Activated naive CD8-positive, alpha-beta T cell treated with anti-CD3 and anti-CD28 coated beads, Interleukin-2, amount 50 U/mL, for 24 hours (primary cell): ENCODE results near the gene TIMM44.
"Not testable (repeated sequence)": the region's sequence is repeated elsewhere in the genome, so short reads cannot be mapped to it uniquely, and the experiment has no call there.

Source experiments
- ATAC-seq: fragments of 150-1000 bp; cut with Tn5 transposase; one replicate; pipeline ENCODE4 v1.10.0; 2021
- DNase-seq: peaks from one replicate; pipeline ENCODE4 v3.0.0; 2021
- H3K27ac Mint-ChIP-seq: one replicate; pipeline ENCODE4 v1.8.0; 2021; ENCODE audit warnings: mild to moderate bottlenecking, mixed read lengths
- H3K27me3 Mint-ChIP-seq: one replicate; pipeline ENCODE4 v1.8.0; 2021; ENCODE audit warnings: mixed read lengths
- H3K36me3 Mint-ChIP-seq: one replicate; pipeline ENCODE4 v1.8.0; 2021; ENCODE audit warnings: low read depth, mixed read lengths
- H3K4me1 Mint-ChIP-seq: one replicate; pipeline ENCODE4 v1.8.0; 2021; ENCODE audit warnings: mixed read lengths
- H3K4me3 Mint-ChIP-seq: one replicate; pipeline ENCODE4 v1.8.0; 2021; ENCODE audit warnings: mild to moderate bottlenecking, moderate library complexity, mixed read lengths
- H3K9me3 Mint-ChIP-seq: one replicate; pipeline ENCODE4 v1.8.0; 2021; ENCODE audit warnings: mixed read lengths

TIMM44 gene

GRCh38 chr19:7900401-7900870 is 43.0 kb downstream of the TIMM44 start:
- Mint-ChIP-seq H3K27ac (no peak overlapping the region), H3K27me3 (peaks cover 5% of the 10 kb centered on the region), H3K4me3 (no peak overlapping the region), H3K4me1 (peaks cover 26% of the 10 kb centered on the region), H3K36me3 (peaks cover 12% of the 10 kb centered on the region), H3K9me3 (no peaks in the 10 kb centered on the region)
- DNase-seq (no peak), ATAC-seq (no peak)

GRCh38 chr19:7899751-7900378 is 43.6 kb downstream of the TIMM44 start:
- H3K9me3 Mint-ChIP-seq = no peaks in the 10 kb centered on the region
- H3K36me3 Mint-ChIP-seq = peaks cover 8% of the 10 kb centered on the region
- no peak overlapping the region for H3K4me3 Mint-ChIP-seq
- ATAC-seq = no peak
- H3K4me1 Mint-ChIP-seq = peaks cover 22% of the 10 kb centered on the region
- H3K27ac Mint-ChIP-seq = no peak overlapping the region
- no peak for DNase-seq
- H3K27me3 Mint-ChIP-seq = peaks cover 5% of the 10 kb centered on the region

DNA sequence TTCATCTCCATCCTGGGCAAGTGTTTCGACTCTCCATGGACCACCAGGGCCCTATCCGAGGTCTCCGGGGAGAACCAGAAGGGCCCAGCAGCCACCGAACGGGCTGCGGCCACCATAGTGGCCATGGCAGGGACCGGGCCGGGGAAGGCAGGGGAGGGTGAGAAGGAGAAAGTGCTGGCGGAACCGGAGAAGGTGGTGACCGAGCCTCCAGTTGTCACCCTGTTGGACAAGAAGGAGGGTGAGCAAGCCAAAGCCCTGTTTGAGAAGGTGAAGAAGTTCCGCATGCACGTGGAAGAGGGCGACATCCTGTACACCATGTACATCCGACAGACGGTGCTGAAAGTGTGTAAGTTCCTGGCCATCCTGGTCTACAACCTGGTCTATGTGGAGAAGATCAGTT is 44.5 kb downstream of the TIMM44 start:
- H3K27ac Mint-ChIP-seq = no peak overlapping the region
- H3K9me3 Mint-ChIP-seq = no peaks in the 10 kb centered on the region
- H3K36me3 Mint-ChIP-seq = peaks cover 5% of the 10 kb centered on the region
- peaks cover 13% of the 10 kb centered on the region for H3K27me3 Mint-ChIP-seq
- H3K4me1 Mint-ChIP-seq = peaks cover 21% of the 10 kb centered on the region
- no peak for ATAC-seq
- no peak overlapping the region for H3K4me3 Mint-ChIP-seq
- no peak for DNase-seq

DNA sequence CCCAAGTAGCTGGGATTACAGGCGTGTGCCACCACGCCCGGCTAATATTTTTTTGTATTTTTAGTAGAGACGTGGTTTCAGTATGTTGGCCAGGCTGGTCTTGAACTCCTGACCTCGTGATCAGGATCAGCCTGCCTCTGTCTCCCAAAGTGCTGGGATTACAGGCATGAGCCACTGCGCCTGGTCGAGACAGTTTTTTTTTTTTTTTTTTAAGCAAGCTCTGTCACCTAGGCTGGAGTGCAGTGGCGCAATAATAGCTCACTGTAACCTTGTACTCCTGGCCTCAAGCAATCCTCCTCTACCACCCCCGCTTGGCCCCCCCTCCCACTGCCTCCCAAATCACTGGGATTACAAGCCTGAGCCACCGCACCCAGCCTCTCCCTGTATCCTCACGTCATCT is 46.2 kb downstream of the TIMM44 start:
- no peak for ATAC-seq
- no peak for DNase-seq
- H3K4me1 Mint-ChIP-seq = peaks cover 15% of the 10 kb centered on the region
- H3K9me3 Mint-ChIP-seq = no peaks in the 10 kb centered on the region
- H3K27me3 Mint-ChIP-seq = peaks cover 10% of the 10 kb centered on the region
- H3K36me3 Mint-ChIP-seq = no peaks in the 10 kb centered on the region
- H3K4me3 Mint-ChIP-seq = no peak overlapping the region
- H3K27ac Mint-ChIP-seq = no peak overlapping the region

GRCh38 chr19:7895565-7895964 is 47.9 kb downstream of the TIMM44 start:
- ATAC-seq (no peak), DNase-seq (no peak)
- no peak overlapping the region for H3K27ac Mint-ChIP-seq
- peaks cover 14% of the 10 kb centered on the region for H3K27me3 Mint-ChIP-seq
- peaks cover 12% of the 10 kb centered on the region for H3K4me1 Mint-ChIP-seq
- H3K36me3 Mint-ChIP-seq = no peaks in the 10 kb centered on the region
- H3K4me3 Mint-ChIP-seq = no peak overlapping the region
- H3K9me3 Mint-ChIP-seq = no peaks in the 10 kb centered on the region

DNA sequence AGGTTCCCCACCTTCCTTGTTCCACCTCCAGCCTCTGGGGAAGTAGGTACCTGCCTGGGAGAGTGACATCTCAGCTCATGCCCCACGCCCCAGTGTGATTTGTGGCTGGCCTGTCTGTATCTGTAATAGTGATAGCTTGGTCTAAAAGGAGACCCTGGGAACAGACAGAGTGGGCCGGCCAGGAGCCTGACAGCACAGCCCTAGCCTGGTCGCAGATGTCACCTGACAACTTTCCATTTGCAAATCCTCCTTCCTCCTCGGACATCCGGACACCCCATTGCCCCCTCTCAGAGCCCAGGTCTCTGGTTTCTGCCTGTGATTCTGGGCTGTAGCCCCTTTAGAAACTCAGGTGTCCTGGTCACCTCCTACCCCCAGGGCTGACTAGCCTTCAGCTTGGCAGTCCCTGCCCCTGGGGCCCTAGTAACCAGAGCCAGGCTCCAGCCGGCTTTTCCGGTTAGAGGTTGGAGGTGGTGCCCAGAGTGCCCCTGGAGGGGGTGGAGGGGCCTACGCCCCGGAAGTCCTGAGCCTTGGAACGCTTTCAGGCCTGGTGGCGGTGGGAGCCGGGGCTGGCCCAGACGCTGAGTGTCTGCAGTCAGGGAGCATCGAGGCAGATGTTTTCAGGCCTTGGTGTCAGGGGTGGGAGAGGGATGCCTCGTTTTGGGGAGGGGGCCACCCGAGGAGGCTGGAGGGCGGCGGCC is 48.7 kb downstream of the TIMM44 start:
- no peak for DNase-seq
- peaks cover 12% of the 10 kb centered on the region for H3K4me1 Mint-ChIP-seq
- H3K27ac Mint-ChIP-seq = no peak overlapping the region
- no peaks in the 10 kb centered on the region for H3K36me3 Mint-ChIP-seq
- no peak for ATAC-seq
- H3K9me3 Mint-ChIP-seq = no peaks in the 10 kb centered on the region
- H3K27me3 Mint-ChIP-seq = peaks cover 17% of the 10 kb centered on the region
- no peak overlapping the region for H3K4me3 Mint-ChIP-seq

- H3K4me3 Mint-ChIP-seq, DNase-seq, H3K36me3 Mint-ChIP-seq, H3K27ac Mint-ChIP-seq, H3K9me3 Mint-ChIP-seq: not testable (repeated sequence)
- ATAC-seq = peak; percentile 69
- Mint-ChIP-seq H3K27me3 (peaks cover 27% of the 10 kb centered on the region), H3K4me1 (peaks cover 12% of the 10 kb centered on the region)
Measured at GRCh38 chr19:7893362-7894101, 49.9 kb downstream of the TIMM44 start.

GRCh38 chr19:7888826-7889217 is 54.6 kb downstream of the TIMM44 start:
- ATAC-seq (no peak), DNase-seq (no peak)
- Mint-ChIP-seq H3K4me1 (peaks cover 6% of the 10 kb centered on the region), H3K36me3 (no peaks in the 10 kb centered on the region), H3K9me3 (no peaks in the 10 kb centered on the region), H3K27me3 (peaks cover 19% of the 10 kb centered on the region), H3K27ac (no peak overlapping the region), H3K4me3 (no peak overlapping the region)

DNA sequence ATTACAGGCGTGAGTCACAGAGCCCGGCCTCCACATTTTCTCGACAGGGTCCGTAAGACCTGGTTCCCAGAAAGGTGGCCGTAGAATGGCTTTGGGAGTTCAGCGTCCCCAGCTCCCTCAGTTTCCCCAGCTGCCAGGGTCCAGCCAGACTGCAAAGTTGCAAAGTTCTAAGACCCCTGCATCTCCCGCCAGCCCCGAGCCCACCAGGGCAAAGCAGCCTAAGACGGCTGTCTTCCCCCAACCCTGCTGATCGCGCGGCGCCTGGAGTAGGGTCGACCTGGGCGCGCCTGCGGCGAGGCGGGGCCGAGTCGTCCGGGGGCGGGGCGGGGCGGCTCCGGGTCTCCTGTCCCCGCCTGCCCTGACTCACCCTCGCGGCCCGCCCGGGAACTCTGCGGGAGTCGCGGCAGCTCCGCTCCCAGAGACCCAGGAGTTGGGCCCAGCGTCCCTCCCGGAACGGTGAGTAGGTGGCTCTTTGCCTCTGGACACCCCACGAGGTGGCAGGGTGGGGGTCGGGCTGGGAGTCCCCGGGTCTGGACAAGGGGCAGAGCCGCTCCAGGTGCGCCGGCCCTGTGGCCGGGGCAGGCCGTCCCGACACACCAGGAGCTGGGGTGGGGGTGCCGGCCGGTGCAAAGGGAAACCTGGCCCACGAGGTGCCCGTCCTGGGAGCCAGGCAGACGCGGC is 55.2 kb downstream of the TIMM44 start, which contains the start of gene LRRC8E:
Gene LRRC8E, plus strand, starts transcription at position 366 of the 681 bp plus-strand sequence. CDS start 7,094 bp downstream, outside the sequence.
- Mint-ChIP-seq H3K9me3 (no peaks in the 10 kb centered on the region), H3K27me3 (peaks cover 18% of the 10 kb centered on the region), H3K4me3 (no peak within 1 kb of the TSS), H3K27ac (no peak within 1 kb of the TSS), H3K4me1 (peaks cover under 1% of the 10 kb centered on the region), H3K36me3 (no peaks in the 10 kb centered on the region)
- ATAC-seq (peak; percentile 88), DNase-seq (peak; percentile 64)

- DNase-seq = no peak
- no peak for ATAC-seq
- Mint-ChIP-seq H3K4me1 (no peaks in the 10 kb centered on the region), H3K27ac (no peak overlapping the region), H3K36me3 (no peaks in the 10 kb centered on the region), H3K4me3 (no peak overlapping the region), H3K9me3 (no peaks in the 10 kb centered on the region), H3K27me3 (peaks cover 17% of the 10 kb centered on the region)
Measured at GRCh38 chr19:7887408-7888144, 55.9 kb downstream of the TIMM44 start.

DNA sequence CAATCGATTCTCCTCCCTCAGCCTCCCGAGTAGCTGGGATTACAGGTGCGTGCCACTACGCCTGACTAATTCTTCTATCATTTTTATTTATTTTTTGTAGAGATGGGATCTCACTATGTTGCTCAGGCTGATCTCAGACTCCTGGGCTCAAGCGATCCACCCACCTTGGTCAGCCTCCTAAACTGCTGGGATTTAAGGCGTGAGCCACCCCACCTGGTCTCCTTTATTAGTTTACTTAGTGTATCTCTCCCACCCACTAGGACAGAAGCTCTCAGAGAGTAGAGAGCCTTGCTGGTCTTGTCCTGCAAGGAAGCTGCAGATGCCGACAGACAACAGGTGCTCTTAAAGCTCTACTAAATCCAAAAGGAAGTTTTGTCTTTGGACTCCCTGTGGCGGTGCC is 57.6 kb downstream of the TIMM44 start:
- Mint-ChIP-seq H3K36me3 (no peaks in the 10 kb centered on the region), H3K27me3 (peaks cover 15% of the 10 kb centered on the region), H3K4me3 (no peak overlapping the region)

DNA sequence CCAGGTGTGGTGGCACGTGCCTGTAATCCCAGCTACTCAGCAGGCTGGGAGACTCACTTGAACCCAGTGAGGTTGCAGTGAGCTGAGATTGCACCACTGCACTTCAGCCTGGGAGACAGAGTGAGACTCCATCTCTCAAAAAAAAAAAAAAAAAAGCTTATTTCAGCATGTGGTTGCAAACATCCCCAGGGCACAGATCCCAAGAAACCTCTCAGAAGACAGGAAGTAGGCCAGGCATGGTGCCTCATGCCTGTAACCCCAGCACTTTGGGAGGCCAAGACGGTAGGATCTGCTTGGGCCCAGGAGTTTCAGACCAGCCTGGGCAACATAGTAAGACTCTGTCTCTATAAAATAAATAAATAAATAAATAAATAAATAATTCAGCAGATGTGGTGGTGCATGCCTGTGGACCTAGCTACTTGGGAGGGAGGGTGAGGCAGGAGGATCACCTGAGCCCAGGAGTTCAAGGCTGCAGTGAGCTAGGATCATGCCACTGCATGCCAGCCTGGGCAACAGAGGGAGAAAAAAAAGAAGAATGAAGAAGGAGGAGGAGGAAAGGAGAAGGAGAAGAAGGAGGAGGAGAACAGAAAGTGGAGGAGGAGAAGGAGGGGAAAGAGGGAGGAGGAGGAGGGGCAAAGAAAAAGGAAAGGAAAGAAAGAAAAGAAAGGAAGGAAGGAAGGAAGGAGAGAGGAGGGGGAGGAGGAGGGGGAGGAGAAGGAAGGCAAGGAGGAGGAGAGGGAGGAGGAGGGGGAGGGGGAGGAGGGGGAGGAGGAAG is 59.5 kb downstream of the TIMM44 start:
- Mint-ChIP-seq H3K27ac (no peak overlapping the region), H3K27me3 (peaks cover 4% of the 10 kb centered on the region), H3K36me3 (no peaks in the 10 kb centered on the region), H3K9me3 (no peaks in the 10 kb centered on the region), H3K4me3 (no peak overlapping the region), H3K4me1 (no peaks in the 10 kb centered on the region)
- DNase-seq (no peak), ATAC-seq (no peak)

More for the DNA sequence above, 57.6 kb downstream of the TIMM44 start:
- DNase-seq (no peak), ATAC-seq (no peak)
- Mint-ChIP-seq H3K27ac (no peak overlapping the region), H3K4me1 (no peaks in the 10 kb centered on the region), H3K9me3 (no peaks in the 10 kb centered on the region)

DNA sequence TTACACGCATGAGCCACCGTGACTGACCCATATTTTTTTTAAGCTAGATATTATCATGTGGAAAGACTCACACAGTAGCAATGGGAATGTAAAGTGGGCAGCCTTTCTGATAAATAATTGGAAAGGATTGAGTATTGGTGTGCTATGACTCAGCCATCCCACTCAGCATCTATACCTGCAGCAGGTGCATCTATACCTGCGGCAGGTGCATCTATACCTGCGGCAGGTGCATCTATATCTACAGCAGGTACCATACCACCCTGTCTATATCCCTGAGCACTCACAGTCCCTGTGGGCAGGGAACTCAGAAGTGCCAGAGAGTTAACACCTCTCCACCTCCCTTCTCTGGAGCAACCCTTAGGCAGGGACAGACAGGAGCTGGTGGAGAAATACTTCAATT is 60.4 kb downstream of the TIMM44 start:
- H3K9me3 Mint-ChIP-seq = no peaks in the 10 kb centered on the region
- no peaks in the 10 kb centered on the region for H3K36me3 Mint-ChIP-seq
- no peak for ATAC-seq
- no peak for DNase-seq
- no peaks in the 10 kb centered on the region for H3K4me1 Mint-ChIP-seq
- no peak overlapping the region for H3K4me3 Mint-ChIP-seq
- H3K27me3 Mint-ChIP-seq = no peaks in the 10 kb centered on the region
- no peak overlapping the region for H3K27ac Mint-ChIP-seq
